Measurements from ENCODE around the gene SNX5. TPM values are rescaled to one million over a fixed set of nuclear protein-coding genes. Genes with fewer than 3 reads are reported as not detected.

The SNX5 gene
- total RNA-seq, result 109 and 168 TPM in 2 replicates

DNA sequence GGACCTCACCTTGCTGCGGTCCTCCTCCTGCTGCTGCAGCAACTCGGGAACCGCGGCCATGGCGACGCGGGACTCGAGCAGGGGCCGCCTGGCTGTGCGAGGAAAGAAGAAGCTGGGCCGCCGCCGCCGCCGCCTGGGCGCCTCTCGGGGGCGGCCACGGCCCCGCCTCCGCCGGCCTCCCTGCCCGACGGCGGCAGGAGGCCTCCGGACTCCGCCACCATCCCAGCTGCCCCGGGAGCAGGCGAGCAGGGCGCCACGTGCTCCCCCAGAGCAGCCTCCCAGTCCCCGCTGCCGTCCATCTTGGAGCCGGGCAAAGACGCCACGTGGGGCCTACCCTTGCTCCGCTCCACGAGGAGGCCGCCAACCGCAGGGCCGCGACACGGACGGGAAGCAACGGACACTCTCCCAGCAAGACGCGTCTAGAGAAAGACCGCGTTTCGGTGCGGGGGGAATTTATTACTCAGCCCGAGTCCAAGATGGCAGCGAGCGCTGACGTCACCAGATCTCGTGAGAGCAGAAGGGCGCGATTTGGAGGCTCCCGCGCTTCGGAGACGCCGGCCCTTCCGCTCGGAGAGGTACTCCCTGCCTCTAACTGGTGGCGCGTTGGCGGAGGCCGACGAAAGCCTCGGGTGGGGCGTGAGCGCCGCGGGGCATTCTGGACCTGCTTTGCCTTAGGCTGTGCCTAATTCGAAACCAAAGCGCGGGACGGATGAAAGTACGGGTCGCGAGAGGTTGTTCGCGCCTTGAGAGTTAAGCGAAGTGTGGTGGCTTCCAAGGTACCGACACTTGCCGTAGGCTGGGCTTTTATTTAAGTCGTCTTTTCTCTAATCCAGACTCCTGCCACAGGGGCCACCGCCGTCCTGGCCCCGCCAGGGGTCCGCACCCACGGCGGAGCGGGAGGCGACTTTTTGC, at the start of gene SNX5, which contains the start of gene MGME1:
Gene SNX5 (minus strand): TSS at position 429 of the 912 bp plus-strand sequence. CDS start 369 bp downstream, at position 60.
Gene MGME1 (plus strand): TSS at position 653 of the 912 bp plus-strand sequence. CDS start 842 bp downstream, outside the sequence.

Small RNA genes lying within 50 kb of the gene (small RNA-seq; reads per million reads assigned to genes)
- gene RNU6-192P (not detected), gene SNORD17 (604 reads per million, percentile 99 among the genes with 10 or more reads in this experiment)

Other genes starting within 250 kb of the SNX5 start
- 9.6 and 19.4 TPM in 2 replicates for gene MGME1, start 224 bp upstream of the SNX5 start, total RNA-seq
- not detected in 2 replicates for gene OVOL2, start 89.1 kb upstream of the SNX5 start, total RNA-seq
- gene KAT14, start 169.1 kb upstream of the SNX5 start, total RNA-seq, result 13.6 and 13.7 TPM in 2 replicates
- gene PET117, start 169.1 kb upstream of the SNX5 start, total RNA-seq, result 8.2 and 8.5 TPM in 2 replicates